ENCODE measurements around the gene DNAH17. TPM values are rescaled to one million over a fixed set of nuclear protein-coding genes. Genes with fewer than 3 reads are reported as not detected.

DNAH17 gene
- total and polyA plus RNA-seq, 2 of the 13 experiments (the other 11 are each of a cell fraction or from before 2014, with no cell fraction given): 0.86 to 1.6 TPM

DNA sequence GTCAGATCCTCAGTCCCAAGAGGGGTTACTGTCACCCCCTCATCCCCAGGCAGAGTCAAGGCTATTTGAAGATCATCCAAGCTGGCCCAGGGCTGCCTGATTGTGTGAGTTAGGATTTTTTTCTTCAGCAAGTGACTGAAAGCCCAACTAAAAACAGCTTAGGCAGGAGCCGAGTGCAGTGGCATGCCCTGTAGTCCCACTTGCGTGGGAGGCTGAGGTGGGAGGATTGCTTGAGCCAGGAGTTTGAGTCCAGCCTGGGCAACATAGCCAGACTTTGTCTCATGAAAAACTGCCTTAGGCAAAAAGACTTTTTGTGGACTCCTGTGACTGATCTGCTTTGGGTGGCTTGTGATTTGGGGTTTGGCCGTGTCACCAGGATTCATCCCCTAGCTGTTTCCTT is 178.8 kb downstream of the DNAH17 start:
- H4K20me1 ChIP-seq (ENCODE audit: insufficient read depth, low read length): peaks cover 12% of the 10 kb centered on the region; the same call in 1 of the 2 replicates
- FAIRE-seq (no peak), DNase-seq (ENCODE audit: low spot score) (no peak), ATAC-seq (no peak)
- intact Hi-C loops (cut with micrococcal nuclease; ENCODE audit: unreplicated experiment) (no loop called here), in situ Hi-C loops (cut with HindIII; ENCODE audit: extremely low pct_ligation_motif_present, low pct_unique_long_range_greater_than_20kb) (no loop called here)
- H3K79me2 ChIP-seq (ENCODE audit: insufficient read depth, low read length): no peaks in the 10 kb centered on the region
- H3K9ac ChIP-seq (ENCODE audit: insufficient read depth, low read depth, low read length): no peak overlapping the region
- H3K27ac ChIP-seq (ENCODE audit: extremely low read length, insufficient read depth, low read length): no peak overlapping the region
- no peak overlapping the region for H2AFZ ChIP-seq (ENCODE audit: low read length)
- no peak overlapping the region for H3K4me3 ChIP-seq (replicated peaks in 1 of 3; ENCODE audit: insufficient read depth in 1 of 3, low read depth in 2 of 3, low read length in 3 of 3)
- H3K27me3 ChIP-seq (ENCODE audit: control insufficient read depth in 1 of 2, insufficient read depth in 2 of 2, low read length in 2 of 2): no peaks in the 10 kb centered on the region
- TF ChIP-seq, protein P1, sequence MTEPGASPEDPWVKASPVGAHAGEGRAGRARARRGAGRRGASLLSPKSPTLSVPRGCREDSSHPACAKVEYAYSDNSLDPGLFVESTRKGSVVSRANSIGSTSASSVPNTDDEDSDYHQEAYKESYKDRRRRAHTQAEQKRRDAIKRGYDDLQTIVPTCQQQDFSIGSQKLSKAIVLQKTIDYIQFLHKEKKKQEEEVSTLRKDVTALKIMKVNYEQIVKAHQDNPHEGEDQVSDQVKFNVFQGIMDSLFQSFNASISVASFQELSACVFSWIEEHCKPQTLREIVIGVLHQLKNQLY (CRISPR knock-in tag; IDR thresholded peaks at IDR 0.05): no peak
- TF ChIP-seq ZKSCAN1 (IDR thresholded peaks at IDR 0.05; ENCODE audit: low read length): no peak
- TF ChIP-seq ZNF34 (CRISPR knock-in tag; IDR thresholded peaks at IDR 0.05; ENCODE audit: borderline replicate concordance): no peak
- TF ChIP-seq XRCC5 (optimal IDR thresholded peaks at IDR 0.05; ENCODE audit: low read length): no peak
- no peak for TF ChIP-seq MATR3 (CRISPR knock-in tag; IDR thresholded peaks at IDR 0.05)
- no peak for TF ChIP-seq ZNF274 (CRISPR knock-in tag; IDR thresholded peaks at IDR 0.05)
- no peak for TF ChIP-seq SUZ12 (IDR thresholded peaks at IDR 0.05; ENCODE audit: low read depth, low read length)
- TF ChIP-seq HNRNPLL (IDR thresholded peaks at IDR 0.05; ENCODE audit: low read depth, low read length, poor library complexity, severe bottlenecking): no peak
- no peak for TF ChIP-seq NR1H2 (CRISPR knock-in tag; IDR thresholded peaks at IDR 0.05; ENCODE audit: borderline replicate concordance, low read depth)
- 94% methylated on average over 3 of the region's 3 CpGs for WGBS (ENCODE audit: low lambda C conversion rate)
- H3K4me1 ChIP-seq (ENCODE audit: insufficient read depth, low read length): peaks cover 53% of the 10 kb centered on the region
- BruUV-seq (replicated peaks): no TSS peak
- no peaks in the 10 kb centered on the region for H3K9me3 ChIP-seq (ENCODE audit: low read length)
- ChIA-PET POLR2A (no interaction called here), CTCF (ENCODE audit: low intra/inter-chr PET ratio, low total read pairs) (no interaction called here)
- H3K36me3 ChIP-seq (replicated peaks in 1 of 2; ENCODE audit: control insufficient read depth in 1 of 2, insufficient read depth in 2 of 2, low read length in 2 of 2): peaks cover 51 to 85% of the 10 kb centered on the region in 2 experiments
- H3K4me2 ChIP-seq (ENCODE audit: low read depth, low read length): no peak overlapping the region

DNA sequence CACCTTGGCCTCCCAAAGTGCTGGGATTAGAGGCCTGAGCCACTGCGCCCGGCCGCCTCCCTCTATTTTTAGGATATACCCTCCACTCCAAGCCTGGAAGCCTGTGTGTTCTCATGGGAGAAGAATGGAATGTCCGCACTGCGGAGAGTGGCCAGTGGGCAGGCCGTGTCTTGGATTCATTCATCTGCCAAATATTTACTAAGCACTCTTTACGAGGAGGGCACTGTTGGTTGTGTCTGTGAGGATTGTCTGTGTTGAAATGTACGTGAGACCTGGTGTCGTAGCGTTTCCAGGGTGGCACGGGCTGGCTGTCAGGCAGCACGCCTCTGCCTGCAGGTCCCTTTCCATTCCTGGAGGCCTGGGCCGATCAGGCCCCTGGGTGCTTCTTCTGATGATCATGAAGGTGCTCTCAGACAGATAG is 179.5 kb downstream of the DNAH17 start:
- WGBS (ENCODE audit: low lambda C conversion rate): 92% methylated on average over 13 of the region's 13 CpGs
- Histone ChIP-seq H3K4me2 (ENCODE audit: low read depth, low read length) (no peak overlapping the region), H3K4me3 (replicated peaks in 1 of 3; ENCODE audit: insufficient read depth in 1 of 3, low read depth in 2 of 3, low read length in 3 of 3) (no peak overlapping the region), H3K36me3 (replicated peaks in 1 of 2; ENCODE audit: control insufficient read depth in 1 of 2, insufficient read depth in 2 of 2, low read length in 2 of 2) (peaks cover 50 to 80% of the 10 kb centered on the region in 2 experiments), H3K4me1 (ENCODE audit: insufficient read depth, low read length) (peaks cover 53% of the 10 kb centered on the region), H3K79me2 (ENCODE audit: insufficient read depth, low read length) (no peaks in the 10 kb centered on the region), H3K27ac (ENCODE audit: extremely low read length, insufficient read depth, low read length) (no peak overlapping the region), H3K27me3 (ENCODE audit: control insufficient read depth in 1 of 2, insufficient read depth in 2 of 2, low read length in 2 of 2) (no peaks in the 10 kb centered on the region), H4K20me1 (ENCODE audit: insufficient read depth, low read length) (peaks cover 12% of the 10 kb centered on the region; the same call in 1 of the 2 replicates), H2AFZ (ENCODE audit: low read length) (no peak overlapping the region), H3K9ac (ENCODE audit: insufficient read depth, low read depth, low read length) (no peak overlapping the region), H3K9me3 (ENCODE audit: low read length) (no peaks in the 10 kb centered on the region)
- ATAC-seq: no peak
- ChIA-PET CTCF (ENCODE audit: low intra/inter-chr PET ratio, low total read pairs) (no interaction called here), POLR2A (no interaction called here)
- FAIRE-seq: no peak
- no peak for DNase-seq (ENCODE audit: low spot score)
- BruUV-seq (replicated peaks): no TSS peak
- intact Hi-C loops (cut with micrococcal nuclease; ENCODE audit: unreplicated experiment) (loop anchor here (2.0 kb wide), 1 partner anchor 33 kb away; no protein-coding TSS in a partner anchor), in situ Hi-C loops (cut with HindIII; ENCODE audit: extremely low pct_ligation_motif_present, low pct_unique_long_range_greater_than_20kb) (no loop called here)
- TF ChIP-seq, protein P2, sequence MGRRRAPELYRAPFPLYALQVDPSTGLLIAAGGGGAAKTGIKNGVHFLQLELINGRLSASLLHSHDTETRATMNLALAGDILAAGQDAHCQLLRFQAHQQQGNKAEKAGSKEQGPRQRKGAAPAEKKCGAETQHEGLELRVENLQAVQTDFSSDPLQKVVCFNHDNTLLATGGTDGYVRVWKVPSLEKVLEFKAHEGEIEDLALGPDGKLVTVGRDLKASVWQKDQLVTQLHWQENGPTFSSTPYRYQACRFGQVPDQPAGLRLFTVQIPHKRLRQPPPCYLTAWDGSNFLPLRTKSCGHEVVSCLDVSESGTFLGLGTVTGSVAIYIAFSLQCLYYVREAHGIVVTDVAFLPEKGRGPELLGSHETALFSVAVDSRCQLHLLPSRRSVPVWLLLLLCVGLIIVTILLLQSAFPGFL (CRISPR knock-in tag; IDR thresholded peaks at IDR 0.05): no peak
- TF ChIP-seq TBX3 (IDR thresholded peaks at IDR 0.05; ENCODE audit: borderline replicate concordance) (no peak), RBM39 (IDR thresholded peaks at IDR 0.05; ENCODE audit: low read depth, low read length, poor library complexity, severe bottlenecking) (no peak), ZNF138 (CRISPR knock-in tag; IDR thresholded peaks at IDR 0.05; ENCODE audit: low read depth) (no peak), SALL1 (CRISPR knock-in tag; IDR thresholded peaks at IDR 0.05) (no peak), THYN1 (CRISPR knock-in tag; IDR thresholded peaks at IDR 0.05; ENCODE audit: borderline replicate concordance, low read depth) (no peak), ZBTB3 (CRISPR knock-in tag; IDR thresholded peaks at IDR 0.05; ENCODE audit: borderline replicate concordance, low read depth) (no peak), SNAPC5 (CRISPR knock-in tag; IDR thresholded peaks at IDR 0.05; ENCODE audit: borderline replicate concordance) (no peak), ZNF660 (CRISPR knock-in tag; IDR thresholded peaks at IDR 0.05; ENCODE audit: borderline replicate concordance, low read depth) (no peak), EED (CRISPR knock-in tag; IDR thresholded peaks at IDR 0.05) (no peak)

All from HepG2 (cell line).